ENCODE data around the gene NEK11.

Gene NEK11

DNA sequence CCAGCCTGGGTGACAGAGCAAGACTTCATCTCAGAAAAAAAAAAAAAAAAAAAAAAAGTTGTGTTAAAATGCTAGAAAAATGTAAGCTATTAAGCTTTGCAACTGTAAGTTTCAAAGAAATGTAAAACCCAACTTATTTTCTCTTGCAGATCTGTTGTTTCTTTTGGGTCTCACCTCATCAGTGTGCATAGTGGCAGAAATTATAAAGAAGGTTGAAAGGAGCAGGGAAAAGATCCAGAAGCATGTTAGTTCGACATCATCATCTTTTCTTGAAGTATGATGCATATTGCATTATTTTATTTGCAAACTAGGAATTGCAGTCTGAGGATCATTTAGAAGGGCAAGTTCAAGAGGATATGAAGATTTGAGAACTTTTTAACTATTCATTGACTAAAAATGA, 25.6 kb upstream of the NEK11 start:
- H3K4me3 ChIP-seq (ENCODE audit: low read length): no peak overlapping the region
- DNase-seq (ENCODE audit: low read depth): no peak
- TF ChIP-seq, protein P1, sequence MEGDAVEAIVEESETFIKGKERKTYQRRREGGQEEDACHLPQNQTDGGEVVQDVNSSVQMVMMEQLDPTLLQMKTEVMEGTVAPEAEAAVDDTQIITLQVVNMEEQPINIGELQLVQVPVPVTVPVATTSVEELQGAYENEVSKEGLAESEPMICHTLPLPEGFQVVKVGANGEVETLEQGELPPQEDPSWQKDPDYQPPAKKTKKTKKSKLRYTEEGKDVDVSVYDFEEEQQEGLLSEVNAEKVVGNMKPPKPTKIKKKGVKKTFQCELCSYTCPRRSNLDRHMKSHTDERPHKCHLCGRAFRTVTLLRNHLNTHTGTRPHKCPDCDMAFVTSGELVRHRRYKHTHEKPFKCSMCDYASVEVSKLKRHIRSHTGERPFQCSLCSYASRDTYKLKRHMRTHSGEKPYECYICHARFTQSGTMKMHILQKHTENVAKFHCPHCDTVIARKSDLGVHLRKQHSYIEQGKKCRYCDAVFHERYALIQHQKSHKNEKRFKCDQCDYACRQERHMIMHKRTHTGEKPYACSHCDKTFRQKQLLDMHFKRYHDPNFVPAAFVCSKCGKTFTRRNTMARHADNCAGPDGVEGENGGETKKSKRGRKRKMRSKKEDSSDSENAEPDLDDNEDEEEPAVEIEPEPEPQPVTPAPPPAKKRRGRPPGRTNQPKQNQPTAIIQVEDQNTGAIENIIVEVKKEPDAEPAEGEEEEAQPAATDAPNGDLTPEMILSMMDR (conservative IDR thresholded peaks at IDR 0.05; ENCODE audit: low read length): no peak

DNA sequence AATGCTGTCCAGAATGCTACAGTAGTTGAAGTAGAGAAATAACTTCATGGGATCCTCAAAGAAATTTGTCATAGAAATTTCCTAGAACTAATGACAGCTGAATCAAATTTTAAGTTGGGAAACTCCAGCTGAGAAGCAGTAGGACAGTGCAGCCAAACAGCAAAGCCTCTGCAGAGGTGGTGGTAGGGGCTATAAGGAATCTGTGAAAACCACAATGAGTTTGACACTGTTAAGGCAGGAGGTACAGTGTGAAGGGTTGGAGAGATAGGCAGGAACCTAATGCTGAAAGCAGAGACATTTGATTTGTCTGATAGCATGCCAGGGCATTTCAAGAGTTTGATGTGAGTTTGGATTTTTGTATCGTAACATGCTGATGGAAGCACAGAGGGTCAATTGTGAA, 22.1 kb upstream of the NEK11 start:
- no peak for DNase-seq (ENCODE audit: low read depth)
- no peak overlapping the region for H3K4me3 ChIP-seq (ENCODE audit: low read length)
- TF ChIP-seq, protein P1 (conservative IDR thresholded peaks at IDR 0.05; ENCODE audit: low read length): no peak

DNA sequence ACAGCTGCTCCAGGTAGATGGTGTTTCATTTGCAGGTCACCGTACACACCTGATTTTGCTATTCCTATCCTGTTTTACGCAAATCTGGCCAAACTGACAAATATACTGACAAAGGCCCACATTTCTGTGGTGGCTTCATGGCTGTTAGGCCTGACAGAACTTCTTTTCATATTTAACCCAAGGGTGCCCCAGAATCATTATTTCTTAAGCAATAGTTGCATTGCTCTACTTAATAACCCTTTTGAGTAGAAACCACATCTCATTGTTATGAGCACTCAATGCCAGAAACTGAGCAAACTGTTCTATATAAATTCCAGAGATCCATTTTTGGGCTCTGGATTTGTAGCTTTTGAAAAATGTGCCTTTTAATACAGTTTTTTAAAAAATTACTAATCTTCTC, 19.4 kb upstream of the NEK11 start:
- H3K4me3 ChIP-seq (ENCODE audit: low read length): no peak overlapping the region
- TF ChIP-seq, protein P1 (conservative IDR thresholded peaks at IDR 0.05; ENCODE audit: low read length): no peak
- peak; percentile 50 for DNase-seq (ENCODE audit: low read depth)

DNA sequence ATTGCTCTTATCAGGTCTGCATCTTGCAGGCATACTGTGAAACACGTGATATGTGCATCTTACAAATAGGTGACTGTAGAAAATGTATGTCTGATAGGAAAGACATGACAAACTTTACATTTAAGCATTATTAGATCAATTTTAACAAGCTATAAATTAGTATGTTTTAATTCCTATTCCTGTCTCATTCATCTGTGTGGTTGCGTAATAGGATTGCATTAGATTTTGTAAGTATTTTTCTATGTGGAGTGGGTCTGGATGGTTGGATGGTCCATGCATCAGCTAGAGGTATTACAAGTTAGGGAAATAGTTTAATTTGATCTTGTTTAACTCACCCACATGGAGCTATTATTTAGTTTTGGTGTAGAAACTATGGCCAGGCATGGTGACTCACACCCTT, 18.9 kb upstream of the NEK11 start:
- TF ChIP-seq, protein P1 (conservative IDR thresholded peaks at IDR 0.05; ENCODE audit: low read length): no peak
- peak; percentile 40 for DNase-seq (ENCODE audit: low read depth)
- no peak overlapping the region for H3K4me3 ChIP-seq (ENCODE audit: low read length)

DNA sequence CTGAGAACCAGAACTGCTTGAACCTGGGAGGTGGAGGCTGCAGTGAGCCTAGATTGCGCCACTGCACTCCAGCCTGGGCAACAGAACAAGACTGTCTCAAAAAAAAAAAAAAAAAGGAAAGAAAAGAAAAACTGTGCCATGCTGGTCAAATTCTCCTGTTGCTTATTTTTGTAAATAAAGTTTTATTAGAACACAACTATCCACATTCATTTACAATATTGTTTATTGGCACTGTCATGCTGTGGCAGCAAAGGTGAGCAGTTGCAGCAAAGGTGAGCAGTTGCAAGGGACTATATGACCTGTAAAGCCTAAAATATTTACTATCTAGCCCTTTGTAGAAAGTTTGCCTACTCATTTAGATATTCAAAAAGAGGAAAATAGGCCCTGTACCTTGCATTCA, 18.4 kb upstream of the NEK11 start:
- no peak overlapping the region for H3K4me3 ChIP-seq (ENCODE audit: low read length)
- DNase-seq (ENCODE audit: low read depth): no peak
- TF ChIP-seq, protein P1 (conservative IDR thresholded peaks at IDR 0.05; ENCODE audit: low read length): no peak

DNA sequence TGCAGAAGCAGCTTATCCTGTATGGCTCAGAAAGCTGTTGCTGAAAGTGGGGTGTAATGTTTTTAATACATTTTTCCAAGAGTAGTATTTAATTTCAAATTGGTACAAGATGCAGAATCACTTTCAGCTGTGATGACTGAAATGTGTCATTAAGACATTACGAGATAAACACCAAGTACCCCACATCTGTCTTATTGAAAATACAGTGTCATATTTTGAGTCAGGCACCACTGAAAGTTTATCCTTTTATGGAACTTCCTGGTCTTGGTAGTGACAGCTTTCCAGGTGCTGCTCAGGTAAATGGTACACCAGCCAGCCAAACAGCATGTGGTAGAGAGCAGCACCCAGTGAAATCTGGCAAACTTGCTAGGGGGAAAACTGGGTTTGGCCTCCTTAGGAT, 17.0 kb upstream of the NEK11 start:
- DNase-seq (ENCODE audit: low read depth): no peak

DNA sequence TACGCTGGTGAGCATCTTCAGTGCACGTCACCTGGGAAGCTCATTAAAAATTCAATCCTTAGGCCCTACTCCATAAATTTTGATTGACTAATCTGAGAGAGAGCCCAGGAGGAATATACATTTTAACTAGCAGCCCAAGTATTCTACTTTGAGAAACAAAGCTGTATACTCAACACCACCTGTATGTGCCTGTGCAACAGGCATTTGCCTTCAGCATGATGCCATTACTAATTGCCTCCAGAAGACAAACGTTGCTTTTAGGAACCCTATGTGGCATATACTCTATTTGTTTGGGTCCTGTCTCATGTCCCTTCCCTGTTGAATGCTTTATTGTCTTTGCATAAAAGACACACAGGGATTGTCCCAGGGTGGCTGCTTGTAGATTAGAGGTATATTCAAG, 7.7 kb upstream of the NEK11 start:
- DNase-seq (ENCODE audit: low read depth): no peak
- TF ChIP-seq, protein P1 (conservative IDR thresholded peaks at IDR 0.05; ENCODE audit: low read length): no peak
- H3K4me3 ChIP-seq (ENCODE audit: low read length): no peak overlapping the region

More for the DNA sequence above, 17.0 kb upstream of the NEK11 start:
- H3K4me3 ChIP-seq (ENCODE audit: low read length): no peak overlapping the region
- TF ChIP-seq, protein P1 (conservative IDR thresholded peaks at IDR 0.05; ENCODE audit: low read length): no peak

Measured in AG10803 (cell line).